T-helper 1 cell treated with Interleukin-12 subunit alpha and Interleukin-12 subunit beta and Interleukin-4 antibody, amounts not matched to agents 30 ng/mL and 1 ng/mL, for 36 hours (primary cell): Measurements from ENCODE around the gene DPM2. TPM values are rescaled to one million over a fixed set of nuclear protein-coding genes. Genes with fewer than 3 reads are reported as not detected.

Source experiments
- intact Hi-C: fragments of 100-400 bp; cut with micrococcal nuclease; formaldehyde crosslinking; loops from one replicate; pipeline ENCODE4 v1.15.1; 2024
- total RNA-seq: library from RNA; stranded (reverse); gene quantifications from 2 replicates; pipeline ENCODE4 v1.2.3, GENCODE V29; 2022

DPM2 gene
- total RNA-seq, 1 donor from 2014 or later: 51.3 TPM

DNA sequence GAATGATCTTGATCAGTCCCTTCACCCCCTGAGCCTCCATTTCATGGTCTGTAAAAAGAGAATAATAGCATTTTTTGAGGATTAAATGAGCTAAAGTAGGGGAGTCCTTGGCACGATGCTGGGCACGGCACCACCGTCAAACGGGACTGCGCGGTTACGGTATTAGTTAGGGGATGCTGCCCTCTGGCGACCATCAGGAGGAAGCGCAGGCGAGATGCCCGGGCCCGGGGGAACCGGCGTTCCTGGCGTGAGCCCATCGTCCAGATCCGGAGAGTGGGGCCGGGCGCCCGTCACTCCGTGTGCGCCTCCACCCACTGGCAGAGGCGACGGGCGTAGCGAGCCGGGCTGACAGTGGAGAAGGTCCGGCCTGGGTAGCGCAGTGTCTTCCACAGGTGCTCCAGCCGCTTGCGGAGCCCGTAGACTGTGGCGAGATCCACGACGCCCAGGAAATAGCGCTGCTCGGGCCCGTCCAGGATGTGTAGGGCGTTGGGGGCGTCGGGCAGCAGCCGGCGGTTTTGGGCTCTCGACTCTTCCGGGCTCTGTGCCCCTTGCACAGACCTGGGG, 16.0 kb downstream of the DPM2 start:
- intact Hi-C loops: loop anchor here (1.0 kb wide), 7 partner anchors 51 to 707 kb away; partner anchors contain the start of genes CDK9, FPGS and TOR2A

GRCh38 chr9:127920794-127921193, 16.9 kb downstream of the DPM2 start:
- intact Hi-C loops: loop anchor here (1.0 kb wide), 7 partner anchors 50 to 706 kb away; partner anchors contain the start of genes CDK9, FPGS and TOR2A

GRCh38 chr9:127919253-127919815, 18.3 kb downstream of the DPM2 start:
- intact Hi-C loops: loop anchor here (5.0 to 10.0 kb wide), 2 partner anchors 37 to 335 kb away; no protein-coding TSS in a partner anchor

GRCh38 chr9:127918183-127919107, 19.2 kb downstream of the DPM2 start:
- intact Hi-C loops: loop anchor here (5.0 to 10.0 kb wide), 2 partner anchors 36 to 336 kb away; no protein-coding TSS in a partner anchor

GRCh38 chr9:127917603-127918002, 20.1 kb downstream of the DPM2 start:
- intact Hi-C loops: loop anchor here (1.0 to 10.0 kb wide), 13 partner anchors 10 to 693 kb away; partner anchors contain the start of genes FPGS, ST6GALNAC6, STXBP1 and TOR2A

- intact Hi-C loops: loop anchor here (1.0 to 10.0 kb wide), 13 partner anchors 10 to 692 kb away; partner anchors contain the start of genes FPGS, ST6GALNAC6, STXBP1 and TOR2A
Measured at GRCh38 chr9:127916720-127917581, 20.7 kb downstream of the DPM2 start, which contains the start of gene ST6GALNAC4. Gene ST6GALNAC4 (minus strand): TSS chr9:127917041. CDS start chr9:127916419, 622 bp downstream.

DNA sequence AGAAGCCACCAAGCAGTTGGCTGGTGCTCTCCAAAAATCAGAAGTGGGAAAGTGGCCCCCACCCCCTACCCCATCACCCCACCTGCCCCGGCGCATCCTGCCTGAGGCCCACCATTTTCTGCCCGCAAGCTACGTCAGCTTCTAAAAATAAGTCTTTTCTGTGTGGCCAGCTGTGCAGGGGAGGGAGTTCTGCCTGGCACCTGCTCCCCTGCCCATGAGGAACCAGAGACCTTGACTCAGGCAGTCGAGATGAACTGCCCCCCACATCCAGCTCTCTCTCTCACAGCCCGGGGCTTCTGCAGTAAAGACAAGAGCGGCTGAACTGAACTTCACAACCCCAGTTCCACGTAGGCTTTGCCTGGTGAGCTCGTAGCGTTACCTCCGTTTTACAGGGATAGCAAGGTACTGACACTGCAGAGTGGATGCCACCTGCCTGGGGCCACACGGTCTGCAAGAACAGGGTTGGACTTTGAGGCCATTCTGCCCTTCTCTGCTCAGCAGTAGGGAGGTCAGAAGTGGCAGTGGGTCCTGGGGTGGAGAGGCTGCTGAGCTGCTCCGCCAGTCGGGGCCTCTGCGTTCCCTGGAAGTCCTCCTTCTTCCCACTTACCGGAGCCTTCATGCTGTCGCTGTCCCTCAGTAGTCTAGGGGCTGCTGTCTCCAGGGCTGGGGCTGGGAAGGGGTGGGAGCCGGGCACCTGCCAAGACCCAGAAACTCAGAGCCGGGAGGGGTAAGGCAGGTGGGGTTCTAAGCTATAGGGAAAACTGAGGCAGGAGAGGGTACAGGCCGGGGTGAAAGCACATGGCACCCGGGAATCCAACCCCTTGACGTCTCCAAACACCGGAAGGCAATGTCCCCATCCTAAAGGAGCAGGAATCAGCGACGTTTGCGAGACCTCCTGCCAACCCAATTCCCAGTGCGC, 21.6 kb downstream of the DPM2 start:
- intact Hi-C loops: loop anchor here (2.0 to 10.0 kb wide), 4 partner anchors 34 to 691 kb away; partner anchors contain the start of gene STXBP1

- intact Hi-C loops: loop anchor here (5.0 to 10.0 kb wide), 2 partner anchors 33 to 339 kb away; no protein-coding TSS in a partner anchor
Measured at GRCh38 chr9:127915325-127915752, 22.3 kb downstream of the DPM2 start.

DNA sequence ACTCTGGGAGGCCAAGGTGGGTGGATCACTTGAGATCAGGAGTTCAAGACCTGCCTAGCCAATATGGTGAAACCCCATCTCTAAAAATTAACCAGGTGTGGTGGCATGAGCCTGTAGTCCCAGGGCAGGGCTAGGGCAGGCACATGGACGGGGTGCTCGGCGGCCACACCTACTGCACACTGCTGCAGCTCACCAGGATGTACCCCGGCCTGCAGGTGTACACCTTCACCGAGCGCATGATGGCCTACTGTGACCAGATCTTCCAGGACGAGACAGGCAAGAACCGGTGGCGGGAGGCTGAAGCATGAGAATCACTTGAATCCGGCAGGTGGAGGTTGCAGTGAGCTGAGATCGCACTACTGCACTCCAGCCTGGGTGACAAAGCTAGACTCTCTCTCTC, 24.0 kb downstream of the DPM2 start:
- intact Hi-C loops: loop anchor here (10.0 kb wide), 1 partner anchor 341 kb away; no protein-coding TSS in a partner anchor

DNA sequence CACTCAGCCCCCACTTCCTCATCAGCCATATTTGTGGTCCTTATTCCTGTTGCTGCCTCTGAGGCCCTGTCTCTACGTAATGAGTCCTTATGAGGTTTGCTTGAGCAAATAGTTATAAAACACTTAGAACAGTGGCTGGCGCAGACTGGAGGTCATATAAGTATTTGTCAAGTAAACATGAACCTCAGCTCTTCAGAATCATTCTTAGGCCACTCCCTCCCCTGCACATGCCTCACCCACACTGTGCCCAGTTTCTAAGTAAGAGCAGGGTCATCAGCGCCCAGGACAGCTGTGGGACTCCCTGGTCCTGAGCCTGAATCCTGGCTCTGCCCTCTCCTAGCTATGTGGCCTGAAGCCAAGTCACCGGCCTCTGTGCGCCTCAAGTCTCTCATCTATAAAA, 24.8 kb downstream of the DPM2 start:
- intact Hi-C loops: loop anchor here (10.0 kb wide), 1 partner anchor 342 kb away; no protein-coding TSS in a partner anchor

DNA sequence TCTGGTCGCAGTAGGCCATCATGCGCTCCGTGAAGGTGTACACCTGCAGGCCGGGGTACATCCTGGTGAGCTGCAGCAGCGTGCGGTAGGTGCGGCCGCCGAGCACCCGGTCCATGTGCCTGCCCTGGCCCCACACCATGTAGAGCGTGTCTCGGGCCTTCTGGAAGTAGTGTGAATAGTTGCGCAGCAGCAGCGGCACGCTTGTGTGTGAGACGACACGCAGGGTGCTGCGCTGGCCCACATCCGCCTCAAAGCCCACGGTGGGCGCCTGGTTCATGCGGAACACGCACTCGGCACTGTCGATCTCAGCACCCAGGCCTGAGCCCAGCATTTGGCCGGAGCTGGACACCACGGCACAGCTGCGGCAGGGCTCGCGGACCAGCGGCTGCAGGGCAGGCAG, 25.4 kb downstream of the DPM2 start:
- intact Hi-C loops: loop anchor here (10.0 kb wide), 1 partner anchor 343 kb away; no protein-coding TSS in a partner anchor

DNA sequence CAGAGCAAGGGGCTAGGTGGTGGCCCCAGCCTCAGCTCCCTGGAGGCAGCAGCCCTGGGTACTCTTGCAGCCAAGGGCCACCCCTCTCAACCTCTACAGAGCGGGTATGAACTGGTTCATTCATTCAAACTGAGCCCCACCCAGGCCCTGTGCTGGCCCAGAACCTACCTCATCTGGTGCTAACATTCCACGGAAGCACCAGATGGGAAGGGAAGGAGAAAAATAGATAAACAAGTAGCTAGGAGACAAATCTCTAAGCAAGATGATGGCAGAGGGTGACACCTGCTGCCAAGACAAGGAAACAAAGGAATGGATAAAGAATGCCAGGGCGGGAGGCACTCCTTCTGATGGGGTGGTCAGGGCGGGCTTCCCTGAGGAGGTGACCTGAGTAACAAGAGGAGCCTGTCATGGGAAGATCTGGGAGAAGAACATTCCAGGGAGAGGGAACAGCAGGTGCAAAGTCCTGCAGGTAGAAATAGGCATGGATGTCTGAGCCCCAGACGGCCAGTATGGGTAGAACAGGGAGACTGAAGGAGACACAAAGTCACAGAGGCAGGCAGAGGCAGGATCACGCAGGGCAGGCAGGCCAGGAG, 26.9 kb downstream of the DPM2 start:
- intact Hi-C loops: loop anchor here (1.0 to 10.0 kb wide), 3 partner anchors 7 to 460 kb away; partner anchors contain the start of genes LRSAM1 and RPL12

- intact Hi-C loops: loop anchor here (2.0 to 10.0 kb wide), 2 partner anchors 345 to 459 kb away; partner anchors contain the start of genes LRSAM1 and RPL12
Measured at GRCh38 chr9:127909839-127910273, 27.8 kb downstream of the DPM2 start.

DNA sequence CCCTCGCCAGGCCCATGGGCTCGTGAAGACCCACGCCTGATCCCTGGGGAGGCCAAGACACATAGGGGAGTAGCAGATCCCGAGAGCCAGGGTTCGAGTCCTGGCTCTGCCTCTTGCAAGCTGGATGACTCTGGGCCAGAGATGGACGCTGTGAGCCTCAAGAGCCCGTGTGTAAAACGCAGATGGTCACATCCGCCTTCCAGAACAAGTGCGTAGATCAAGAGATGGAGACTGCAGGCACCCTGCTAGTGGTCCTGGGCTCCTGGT, 29.1 kb downstream of the DPM2 start:
- intact Hi-C loops: no loop called here

DNA sequence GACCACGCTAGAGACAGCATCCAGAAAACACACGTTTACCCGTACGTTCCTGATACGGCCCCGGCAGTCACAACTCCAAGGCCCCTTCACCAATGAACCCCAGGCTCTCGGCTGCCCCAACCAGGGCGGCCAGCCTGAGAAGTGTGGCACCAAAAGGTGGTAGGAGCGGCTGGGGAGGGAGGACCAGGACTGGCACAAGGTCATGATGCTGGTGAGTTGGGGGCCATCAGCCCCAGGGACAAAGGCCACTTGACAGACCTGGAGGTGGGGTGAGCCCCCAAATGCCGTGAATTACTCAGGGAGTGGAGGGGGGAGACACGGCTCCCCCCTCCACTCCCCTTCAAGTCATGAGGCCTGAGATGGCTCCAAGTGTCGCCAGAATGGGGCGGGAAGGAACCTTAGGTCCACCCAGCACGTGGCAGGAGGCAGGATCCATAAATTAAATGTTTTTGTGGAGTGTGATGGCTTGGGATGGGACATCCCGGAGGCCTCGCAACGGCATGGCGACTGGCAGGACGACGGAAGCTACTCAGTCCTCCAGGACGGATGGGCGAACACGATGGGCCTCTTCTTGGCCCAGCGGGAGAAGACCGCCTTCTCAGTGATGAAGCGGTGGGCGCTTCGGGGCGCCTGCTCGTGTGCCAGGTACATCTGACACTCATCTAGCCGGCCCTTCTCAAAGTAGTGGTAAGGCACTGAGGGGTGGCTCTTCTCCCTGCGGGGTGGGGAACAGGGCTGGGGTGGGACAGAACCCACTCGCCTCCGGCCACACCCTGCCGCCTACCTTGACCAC, 29.6 kb downstream of the DPM2 start:
- intact Hi-C loops: no loop called here

DNA sequence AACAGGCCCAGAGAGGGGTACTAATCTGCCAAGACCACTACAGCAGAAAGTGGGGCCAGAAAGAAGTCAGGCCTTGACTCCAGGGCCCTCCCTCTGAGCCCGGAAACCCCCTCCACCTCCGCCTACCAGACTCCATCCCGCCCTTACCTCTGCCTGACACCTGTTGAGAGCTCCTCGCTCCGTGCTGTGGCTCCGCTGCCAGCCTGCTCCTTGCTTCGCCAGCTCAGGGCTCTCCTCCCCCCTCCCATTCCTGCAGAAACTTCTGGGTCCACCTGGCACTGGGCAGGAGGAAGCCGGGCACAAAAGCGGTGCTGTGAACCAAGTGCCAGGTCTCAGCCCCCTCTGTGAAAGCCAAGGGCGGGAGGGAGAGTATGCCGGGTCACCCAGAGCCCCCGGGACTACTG, 31.9 kb downstream of the DPM2 start:
- intact Hi-C loops: loop anchor here (1.0 to 2.0 kb wide), 8 partner anchors 7 to 293 kb away; partner anchors contain the start of genes FPGS, NAIF1, PIP5KL1 and STXBP1

GRCh38 chr9:127905004-127905728, 32.5 kb downstream of the DPM2 start:
- intact Hi-C loops: loop anchor here (1.0 to 2.0 kb wide), 4 partner anchors 26 to 162 kb away; partner anchors contain the start of genes FPGS, NAIF1 and PIP5KL1
